ENCODE results near the gene LGALS3.
A peak's percentile ranks its signal among the peaks of the same experiment; 100 is the strongest.

Gene LGALS3

GRCh38 chr14:55191203-55192053, 62.4 kb downstream of the LGALS3 start, which contains the start of gene DLGAP5:
Gene DLGAP5 (minus strand): TSS chr14:55191585. CDS start chr14:55189179, 2,406 bp downstream.
- DNase-seq: peak; percentile 98

GRCh38 chr14:55192054-55192621, 63.1 kb downstream of the LGALS3 start:
- DNase-seq: no peak

GRCh38 chr14:55194656-55195355, 65.8 kb downstream of the LGALS3 start:
- DNase-seq: no peak
